Transverse colon (tissue), 4 donors: ENCODE data around the gene SAMD13. TPM values are rescaled to one million over a fixed set of nuclear protein-coding genes. Genes with fewer than 3 reads are reported as not detected.

Experiments
- DNase-seq: peaks from one replicate; pipeline ENCODE4 v3.0.0-alpha.2; 2019
- H3K27ac ChIP-seq, 4 donors: fragments of 200-600 bp; sonication (generic); 2 replicates each; pipeline ENCODE4 v1.5.1; 2016 to 2018; ENCODE audit warnings: inconsistent platforms in 4 of 4
- H3K27me3 ChIP-seq: fragments of 200-600 bp; sonication (generic); 2 replicates; pipeline ENCODE4 v1.5.1; 2017; ENCODE audit warnings: inconsistent platforms
- H3K36me3 ChIP-seq, 4 donors: fragments of 200-600 bp; sonication (generic); 2 replicates each; pipeline ENCODE4 v1.5.1; 2017 to 2019; ENCODE audit warnings: inconsistent platforms in 4 of 4
- H3K4me1 ChIP-seq, 4 donors: fragments of 200-600 bp; sonication (generic); 2 replicates each; pipeline ENCODE4 v1.5.1; 2017 to 2020; ENCODE audit warnings: inconsistent platforms in 4 of 4
- H3K4me3 ChIP-seq, 4 donors: fragments of 200-600 bp; sonication (generic); 1 replicate in 1 of 4; 2 replicates in 3 of 4; pipeline versions ENCODE4 v1.5.1 to v1.6.1; 2017 to 2019; ENCODE audit warnings: inconsistent platforms in 4 of 4
- H3K9me3 ChIP-seq, 2 donors: fragments of 200-600 bp; sonication (generic); 2 replicates each; pipeline ENCODE4 v1.5.1; 2017 to 2019; ENCODE audit warnings: inconsistent platforms in 2 of 2
- CTCF ChIP-seq, 5 experiments: fragments of 200-600 bp in 3 of 5; fragments of 450-650 bp in 2 of 5; sonication (generic) in 3 of 5; IDR thresholded peaks; 1 replicate in 2 of 5; 2 replicates in 3 of 5; pipeline ENCODE4 v1.5.1; 2016 to 2017; ENCODE audit warnings: antibody characterized with exemption in 5 of 5, inconsistent platforms in 3 of 5, mild to moderate bottlenecking in 2 of 5, moderate library complexity in 1 of 5
- EP300 ChIP-seq: sonication (generic); formaldehyde crosslinking; IDR thresholded peaks from one replicate; pipeline ENCODE4 v1.6.1; 2017; ENCODE audit warnings: antibody characterized with exemption, low read depth
- POLR2A ChIP-seq: fragments of 450-650 bp; IDR thresholded peaks from one replicate; pipeline ENCODE4 v1.6.1; 2016; ENCODE audit warnings: antibody characterized with exemption, mild to moderate bottlenecking, moderate library complexity
- POLR2AphosphoS5 ChIP-seq, 3 donors: sonication (generic); formaldehyde crosslinking; IDR thresholded peaks; one replicate each; pipeline ENCODE4 v1.6.1; 2016; ENCODE audit warnings: antibody characterized with exemption in 3 of 3
- WGBS, 2 donors: methylation state at CpG; one replicate each; pipeline ENCODE4 v1.1.5; 2018; ENCODE audit warnings: low coverage in 1 of 2; 5-methylcytosine and 5-hydroxymethylcytosine counted together
- in situ Hi-C, 4 donors: fragments of 200-750 bp; cut with MboI; loops; one replicate each; pipeline versions ENCODE4 v1.15.0 to v1.15.1; 2017; ENCODE audit warnings: low sequenced_read_pairs in 3 of 4, low pct_ligation_motif_present in 1 of 4, low pct_unique_long_range_greater_than_20kb in 1 of 4
- intact Hi-C: fragments of 100-400 bp; cut with DNase I; formaldehyde crosslinking; loops from one replicate; pipeline ENCODE4 v1.15.1; 2023; ENCODE audit warnings: low total_unique reads
- total RNA-seq, 4 donors: library from RNA; depleted of rRNA; stranded (reverse); fragments of >200 nt; gene quantifications; one replicate each; pipeline ENCODE4 v1.1.0, GENCODE V29; 2016

The SAMD13 gene
- total RNA-seq, 4 donors from 2014 or later, result 2.2 to 17.8 (median 13.9) TPM

GRCh38 chr1:84255582-84255981 is 45.9 kb upstream of the SAMD13 start:
- no peak for TF ChIP-seq EP300
- Histone ChIP-seq H3K9me3 (peaks cover 0 to 6% of the 10 kb centered on the region in 2 donors), H3K36me3 (no peaks in the 10 kb centered on the region), H3K4me3 (no peak overlapping the region), H3K27me3 (no peaks in the 10 kb centered on the region), H3K27ac (peak overlapping the region in 3 of 4 donors; percentile 43 to 73 (median 68)), H3K4me1 (peaks cover 0 to 30% (median 19%) of the 10 kb centered on the region in 4 donors)
- no peak for DNase-seq
- intact Hi-C loops, result no loop called here
- in situ Hi-C loops, result no loop called here

- intact Hi-C loops (no loop called here), in situ Hi-C loops (no loop called here)
- Histone ChIP-seq H3K4me1 (peaks cover 0 to 39% (median 20%) of the 10 kb centered on the region in 4 donors), H3K27ac (no peak overlapping the region), H3K27me3 (no peaks in the 10 kb centered on the region), H3K4me3 (no peak overlapping the region), H3K36me3 (no peaks in the 10 kb centered on the region), H3K9me3 (no peaks in the 10 kb centered on the region)
- WGBS, 2 donors, result 20 to 57% methylated on average over 2 of the region's 2 CpGs
- DNase-seq, result no peak
- no peak for TF ChIP-seq POLR2AphosphoS5 (IDR thresholded peaks at IDR 0.05)
- no peak for TF ChIP-seq POLR2A
- no peak for TF ChIP-seq EP300
- no peak for TF ChIP-seq CTCF (IDR thresholded peaks at IDR 0.05)
Observed at GRCh38 chr1:84257617-84258016, 43.9 kb upstream of the SAMD13 start.

DNA sequence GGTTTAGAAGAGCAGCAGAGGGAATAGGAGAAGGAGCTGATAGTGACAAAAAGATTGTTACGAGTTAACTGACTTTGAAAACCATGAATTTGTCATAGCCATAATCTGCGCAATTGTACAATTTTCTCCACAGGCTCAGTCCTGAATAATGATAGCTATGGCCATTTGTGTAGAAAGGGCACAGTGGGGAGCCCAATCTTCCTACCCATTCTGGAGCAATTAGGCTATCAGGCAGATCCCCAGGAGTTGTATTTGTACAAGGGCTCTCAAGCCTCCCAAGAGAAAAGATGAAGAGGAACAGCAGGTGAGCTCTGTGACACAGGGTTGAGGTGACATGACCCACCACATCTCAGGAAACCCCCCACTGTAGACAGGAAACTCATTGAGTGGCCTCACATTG is 42.1 kb upstream of the SAMD13 start:
- WGBS, 2 donors, result 92 to 100% methylated on average over 1 to 2 of the region's 2 CpGs
- in situ Hi-C loops (no loop called here), intact Hi-C loops (no loop called here)
- Histone ChIP-seq H3K27me3 (no peaks in the 10 kb centered on the region), H3K4me1 (peaks cover 0 to 27% (median 13%) of the 10 kb centered on the region in 4 donors), H3K36me3 (no peaks in the 10 kb centered on the region), H3K27ac (no peak overlapping the region), H3K9me3 (no peaks in the 10 kb centered on the region), H3K4me3 (no peak overlapping the region)
- no peak for DNase-seq
- no peak for TF ChIP-seq POLR2AphosphoS5 (IDR thresholded peaks at IDR 0.05)
- TF ChIP-seq POLR2A, result no peak
- TF ChIP-seq EP300, result no peak
- no peak for TF ChIP-seq CTCF (IDR thresholded peaks at IDR 0.05)

DNA sequence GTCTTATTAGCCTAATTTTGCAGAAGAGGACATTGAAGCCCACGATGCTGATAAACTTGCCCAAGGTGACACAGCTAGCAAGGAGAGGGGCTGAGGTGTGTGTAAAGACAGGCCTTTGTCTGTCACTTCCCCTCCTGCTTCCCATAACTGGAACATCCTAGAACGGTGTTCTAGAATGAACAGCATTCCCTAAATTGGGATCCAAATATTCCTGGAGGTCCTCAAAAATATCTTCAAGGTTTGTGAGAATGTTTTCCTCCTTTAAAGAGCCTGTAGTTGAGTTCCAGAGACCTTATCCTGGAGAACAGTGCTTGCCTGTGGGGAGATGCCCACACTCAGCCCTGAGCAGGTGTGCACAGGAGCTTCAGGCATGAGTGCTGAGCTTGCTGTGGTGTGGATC is 41.5 kb upstream of the SAMD13 start:
- 91% methylated on average over 2 of the region's 2 CpGs; no CpG with 5 or more reads in 1 of the 2 donors for WGBS, 2 donors
- TF ChIP-seq EP300 (no peak), CTCF (IDR thresholded peaks at IDR 0.05) (no peak), POLR2AphosphoS5 (IDR thresholded peaks at IDR 0.05) (no peak), POLR2A (no peak)
- in situ Hi-C loops, result no loop called here

DNA sequence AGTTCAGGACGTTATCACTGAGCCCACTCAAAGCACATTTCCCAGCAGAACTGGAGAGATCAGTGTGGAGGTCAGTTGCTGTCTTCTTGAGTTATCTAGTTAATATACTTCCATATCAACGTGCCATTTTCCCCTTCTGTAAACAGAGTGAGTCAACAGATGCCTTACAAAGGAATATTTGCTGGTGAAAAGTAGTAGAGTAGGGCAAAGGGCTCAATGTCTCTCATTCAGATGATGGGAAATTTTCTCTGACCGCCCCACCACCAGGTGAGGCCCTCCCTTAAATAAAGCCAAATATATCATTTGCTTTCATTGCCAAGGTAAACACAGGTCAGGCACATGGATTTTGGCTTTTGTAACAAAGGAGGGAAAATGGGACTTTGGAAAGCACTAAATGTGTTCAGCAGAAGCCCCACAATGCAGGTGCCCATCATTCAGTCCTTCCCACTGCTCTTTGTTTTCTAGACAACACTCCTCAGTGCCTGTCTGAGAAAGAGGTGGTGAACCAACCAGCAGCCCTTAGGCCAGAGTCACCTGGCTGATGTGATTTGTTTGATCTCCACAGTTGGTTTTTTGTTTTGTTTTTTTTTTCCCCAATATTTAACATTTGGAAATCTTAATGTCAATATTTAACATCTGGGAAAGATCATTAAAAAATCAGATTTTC is 40.5 kb upstream of the SAMD13 start:
- 51% methylated on average over 3 of the region's 3 CpGs; no CpG with 5 or more reads in 1 of the 2 donors for WGBS, 2 donors
- Histone ChIP-seq H3K27me3 (no peaks in the 10 kb centered on the region), H3K9me3 (no peaks in the 10 kb centered on the region), H3K4me1 (peaks cover 0 to 25% (median 8%) of the 10 kb centered on the region in 4 donors), H3K4me3 (no peak overlapping the region), H3K27ac (peak overlapping the region; percentile 36 to 50 (median 47)), H3K36me3 (no peaks in the 10 kb centered on the region)
- TF ChIP-seq CTCF (IDR thresholded peaks at IDR 0.05) (no peak), POLR2AphosphoS5 (IDR thresholded peaks at IDR 0.05) (peak in 1 of 3 donors; percentile 5)
- in situ Hi-C loops (no loop called here), intact Hi-C loops (no loop called here)
- no peak for DNase-seq

More for the DNA sequence above, 41.5 kb upstream of the SAMD13 start:
- Histone ChIP-seq H3K27me3 (no peaks in the 10 kb centered on the region), H3K36me3 (no peaks in the 10 kb centered on the region), H3K9me3 (no peaks in the 10 kb centered on the region), H3K27ac (peak overlapping the region in 3 of 4 donors; percentile 44 to 50 (median 50)), H3K4me3 (no peak overlapping the region), H3K4me1 (peaks cover 0 to 22% (median 10%) of the 10 kb centered on the region in 4 donors)
- no peak for DNase-seq
- intact Hi-C loops, result no loop called here
